Lung microvascular endothelial cell (primary cell): ENCODE data around the gene IGSF9B. TPM values are rescaled to one million over a fixed set of nuclear protein-coding genes. Genes with fewer than 3 reads are reported as not detected.

Experiments
- DNase-seq, 2 donors: peaks; one replicate each; pipeline versions ENCODE4 v3.0.0 to v3.0.0-alpha.2; 2010; ENCODE audit warnings: low read depth in 2 of 2
- total RNA-seq: library from RNA; depleted of rRNA; stranded (reverse); fragments of >200 nt; gene quantifications from 2 replicates; pipeline ENCODE4 v1.2.1, GENCODE V29; 2014

The IGSF9B gene
- total RNA-seq, 1 donor from 2014 or later: not detected

- DNase-seq: no peak
Observed at GRCh38 chr11:133985981-133986944, 29.5 kb upstream of the IGSF9B start.

GRCh38 chr11:133984828-133985227 is 28.1 kb upstream of the IGSF9B start:
- no peak for DNase-seq

- DNase-seq: no peak
Observed at GRCh38 chr11:133983660-133984316, 27.0 kb upstream of the IGSF9B start.

DNA sequence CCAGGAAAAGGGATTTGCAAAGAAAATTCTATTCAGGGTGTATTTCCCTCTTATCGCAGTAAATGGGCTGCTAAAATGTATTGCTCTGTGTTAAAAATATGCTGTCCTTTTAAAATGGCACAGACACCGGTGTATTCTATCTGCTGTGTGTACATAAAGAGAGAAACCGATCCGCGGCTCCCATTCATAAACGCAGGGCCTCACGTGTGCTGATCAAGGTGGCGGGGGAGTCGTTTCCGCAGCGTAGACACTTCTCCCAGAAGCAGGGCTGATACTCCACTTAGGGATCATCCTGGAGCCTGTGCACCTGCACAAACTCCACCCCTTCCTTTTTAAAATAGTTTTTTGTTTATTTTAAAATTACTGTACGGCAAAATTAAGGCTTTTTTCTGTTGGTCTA is 26.1 kb upstream of the IGSF9B start:
- no peak for DNase-seq

- DNase-seq: no peak
Observed at GRCh38 chr11:133982151-133982550, 25.4 kb upstream of the IGSF9B start.

GRCh38 chr11:133981156-133981555 is 24.4 kb upstream of the IGSF9B start:
- DNase-seq: no peak

- no peak for DNase-seq
Observed at GRCh38 chr11:133980665-133981064, 23.9 kb upstream of the IGSF9B start.

DNA sequence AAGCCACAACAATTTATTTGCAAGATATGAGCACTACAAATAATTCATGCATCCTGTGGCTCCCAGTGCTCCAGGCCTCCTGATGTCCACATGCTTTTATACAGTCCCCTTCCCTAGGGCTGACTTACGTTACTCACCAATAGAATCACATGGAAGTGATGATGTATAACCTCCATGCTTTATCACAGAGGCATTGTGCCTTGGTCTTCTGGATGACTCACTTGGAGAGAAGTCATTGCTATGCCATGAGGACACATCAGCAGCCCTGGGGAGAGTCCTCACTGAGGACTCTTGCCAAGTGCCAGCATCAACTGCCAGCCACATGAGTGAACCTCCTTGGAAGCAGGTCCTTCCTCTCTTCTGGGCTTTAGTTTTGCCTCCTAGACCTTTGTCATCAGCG is 22.0 kb upstream of the IGSF9B start:
- DNase-seq: no peak

DNA sequence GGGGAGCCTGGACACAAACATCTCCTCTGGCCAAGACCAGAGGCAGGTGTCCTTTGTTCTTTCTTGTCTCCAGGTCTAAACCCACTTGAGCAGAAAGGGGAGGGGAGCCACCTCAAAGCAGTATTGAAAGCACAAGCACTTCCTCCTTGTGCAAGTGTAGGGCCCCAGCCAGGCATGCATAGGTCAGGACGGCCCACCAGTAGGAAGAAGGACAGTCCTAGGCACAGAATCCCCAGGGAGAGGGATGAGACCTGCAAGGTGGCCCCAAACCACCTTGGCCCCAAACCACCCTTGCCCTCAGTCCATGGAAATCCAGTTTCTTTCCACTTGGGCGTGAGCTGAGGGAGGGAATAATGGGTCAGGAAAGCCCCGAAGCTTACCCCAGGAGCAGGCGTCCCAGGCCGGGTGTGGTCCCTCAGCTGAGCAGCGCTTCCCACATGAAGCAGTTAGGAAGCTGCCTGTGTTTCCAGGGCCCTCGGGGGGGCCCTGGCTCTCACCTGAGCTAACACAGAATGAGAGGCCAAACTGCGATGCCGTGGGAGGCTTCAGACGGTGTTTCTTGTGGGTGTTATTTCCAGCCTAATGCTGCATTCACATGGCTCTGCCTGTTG is 20.4 kb upstream of the IGSF9B start:
- no peak for DNase-seq

DNA sequence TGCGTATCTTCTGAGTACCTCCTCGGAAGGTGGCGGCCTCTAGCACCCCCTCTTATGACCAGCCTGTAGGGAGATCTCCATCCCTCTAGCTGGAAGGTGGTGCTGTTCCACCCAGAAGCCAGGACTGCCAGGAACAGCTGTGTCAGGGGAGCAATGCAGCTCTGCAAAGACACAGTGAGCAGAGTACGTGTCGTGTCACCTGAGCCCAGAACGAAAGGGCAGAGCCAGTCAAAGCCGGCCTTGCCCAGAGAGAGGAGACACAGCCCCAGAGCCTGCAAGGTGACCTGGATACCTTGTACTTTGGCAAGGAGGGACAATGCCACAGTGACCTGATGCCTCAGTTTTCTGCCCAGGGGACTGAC is 18.7 kb upstream of the IGSF9B start:
- DNase-seq: no peak

GRCh38 chr11:133974836-133975487 is 18.2 kb upstream of the IGSF9B start:
- DNase-seq: no peak

DNA sequence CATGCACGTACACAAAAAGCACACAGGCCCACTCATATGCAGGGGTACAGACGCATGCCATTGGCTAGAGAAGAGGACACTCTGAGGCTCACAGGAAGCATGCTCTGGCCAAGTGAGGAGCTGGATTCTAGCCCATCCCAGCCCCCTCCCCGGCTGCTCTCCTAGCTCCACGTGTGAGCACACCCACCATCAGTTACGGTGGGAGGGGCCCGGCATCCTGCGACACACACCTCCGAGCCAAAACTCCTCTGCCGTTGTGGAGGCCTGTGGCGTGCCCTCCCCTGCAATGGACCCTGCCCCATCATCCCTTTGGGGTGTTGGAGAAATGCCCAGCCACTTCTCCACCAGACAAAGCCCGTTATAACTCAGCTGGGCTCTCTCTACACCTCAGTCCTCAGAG is 15.1 kb upstream of the IGSF9B start:
- no peak for DNase-seq

DNA sequence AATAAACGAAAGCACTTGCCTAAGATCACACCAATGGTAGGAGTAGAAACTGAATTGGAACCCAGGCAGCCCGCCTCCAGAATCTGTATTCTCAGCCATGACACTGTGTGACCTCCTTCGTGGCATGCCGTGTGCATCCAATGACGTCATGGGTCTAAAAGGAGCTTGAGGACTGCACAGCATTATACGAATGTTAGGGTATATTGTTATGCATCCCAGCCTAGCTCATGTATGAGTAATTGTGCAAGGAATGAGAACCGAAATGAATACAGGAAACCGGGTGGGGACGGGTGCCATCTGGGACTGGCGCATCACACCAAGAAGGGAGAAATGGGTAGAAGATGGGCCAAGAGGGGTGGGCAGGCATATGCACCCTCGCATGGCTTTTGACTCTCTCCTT is 12.3 kb upstream of the IGSF9B start:
- no peak for DNase-seq

GRCh38 chr11:133968300-133968699 is 11.5 kb upstream of the IGSF9B start:
- DNase-seq: no peak

DNA sequence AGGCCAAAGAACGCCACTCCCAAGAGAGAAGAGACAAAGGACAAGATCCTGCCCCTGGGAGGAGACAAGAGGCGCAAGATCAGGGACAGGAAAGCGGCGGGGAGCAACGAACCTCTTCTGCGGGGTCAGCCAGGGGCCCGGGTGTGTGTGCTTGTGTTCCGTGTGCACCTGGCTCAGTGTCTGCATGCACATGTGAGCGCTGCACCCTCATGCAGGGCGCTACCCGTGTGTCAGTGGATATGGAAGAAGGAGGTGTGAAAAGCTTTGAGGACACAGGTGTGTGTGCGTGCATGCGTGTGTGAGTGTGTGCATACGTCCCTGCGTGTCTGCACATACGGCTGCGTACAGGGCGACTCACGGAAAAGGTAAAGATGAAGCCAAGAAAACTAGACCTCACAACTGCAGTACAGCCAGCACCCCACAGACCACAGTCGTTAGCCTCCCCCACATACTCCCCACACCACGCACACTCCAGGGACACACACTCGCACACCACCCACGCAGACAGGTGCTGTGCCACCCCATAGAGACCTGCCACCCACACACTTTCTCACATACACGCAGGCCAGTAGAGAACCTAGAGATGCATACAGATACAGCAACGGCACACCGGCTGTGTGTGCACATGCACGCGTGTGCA is 11.0 kb upstream of the IGSF9B start:
- DNase-seq: no peak

DNA sequence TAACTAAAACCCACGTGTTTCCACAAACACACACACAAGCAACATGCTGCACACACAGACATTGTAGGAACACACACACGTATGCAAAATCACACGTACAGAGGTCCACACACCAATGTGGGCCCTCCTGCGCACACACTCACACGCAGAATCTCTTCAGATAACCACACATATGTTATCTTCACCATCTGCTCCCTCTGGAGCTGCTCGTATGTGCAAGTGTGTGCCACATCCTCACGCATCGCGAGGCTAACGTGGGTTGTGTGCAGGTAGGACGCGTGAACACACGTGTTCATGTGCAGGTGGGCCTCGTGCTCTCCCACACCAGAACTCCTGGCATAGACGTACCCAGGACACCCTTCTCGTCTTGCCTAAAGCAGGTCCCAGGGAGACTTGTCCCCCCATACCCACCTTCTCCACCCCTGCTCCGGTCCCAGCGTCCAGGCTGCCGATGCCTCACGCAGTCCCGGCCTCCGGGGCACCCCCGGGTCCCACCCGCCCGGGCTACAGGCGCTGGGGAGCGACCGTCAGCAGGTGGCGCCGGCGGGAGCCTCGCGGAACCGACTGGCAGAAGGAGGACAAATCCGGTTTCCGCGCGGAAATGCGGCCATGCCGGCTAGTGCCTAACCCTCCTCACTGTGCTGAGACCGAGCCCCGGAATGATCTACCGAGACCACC is 10.3 kb upstream of the IGSF9B start:
- DNase-seq: peak; percentile 7 to 8

GRCh38 chr11:133966172-133966651 is 9.4 kb upstream of the IGSF9B start:
- DNase-seq: no peak

DNA sequence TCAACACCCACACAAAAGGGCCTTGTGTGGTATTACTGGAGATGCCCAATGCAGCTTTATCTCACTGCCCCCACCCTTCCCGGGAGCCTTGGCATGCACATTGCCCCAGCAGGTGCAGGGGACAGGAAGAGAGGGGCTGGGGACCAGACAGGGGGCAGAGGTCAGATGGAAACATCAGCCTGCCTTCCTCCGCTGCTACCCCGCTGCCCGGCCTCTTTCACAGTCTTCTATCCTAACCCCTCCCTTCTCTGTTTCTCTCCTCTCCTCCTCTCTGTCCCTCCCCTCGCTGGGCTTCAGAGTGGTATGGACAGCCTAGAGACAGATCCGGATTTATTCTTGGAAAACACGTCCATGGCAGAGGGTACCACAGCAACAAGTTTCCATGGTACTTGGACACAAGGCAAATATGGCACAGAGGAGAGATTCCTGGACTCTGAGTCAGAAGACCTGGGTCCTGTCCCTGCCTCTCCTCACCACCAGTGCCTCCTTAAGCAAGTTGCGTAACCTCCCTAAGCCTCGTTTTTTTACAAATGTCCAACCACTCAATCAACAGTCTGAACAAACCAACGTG is 8.3 kb upstream of the IGSF9B start:
- no peak for DNase-seq

- no peak for DNase-seq
Observed at GRCh38 chr11:133964356-133964755, 7.6 kb upstream of the IGSF9B start.

DNA sequence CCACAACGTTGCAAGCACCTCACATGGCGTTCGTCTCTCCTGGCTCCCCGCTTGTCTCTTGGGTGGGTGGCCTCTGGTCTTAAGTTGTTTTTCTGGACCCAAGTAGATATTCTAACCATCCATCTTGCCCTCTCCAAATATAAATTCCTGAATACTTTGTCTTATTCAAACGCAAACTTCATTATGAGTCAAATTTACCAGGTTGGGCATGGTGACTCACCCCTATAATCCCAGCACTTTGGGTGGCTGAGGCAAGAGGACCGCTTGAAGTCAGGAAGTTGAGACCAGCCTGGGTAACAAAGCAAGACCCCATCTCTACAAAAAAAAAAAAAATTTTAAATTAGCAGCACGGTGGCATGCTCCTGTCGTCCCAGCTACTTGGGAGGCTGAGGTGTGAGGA is 5.1 kb upstream of the IGSF9B start:
- DNase-seq: no peak
